Smooth muscle cell of the umbilical artery (primary cell): ENCODE measurements around the gene ZBTB26. TPM values are rescaled to one million over a fixed set of nuclear protein-coding genes. Genes with fewer than 3 reads are reported as not detected.

ENCODE experiments used
- total RNA-seq: library from RNA; depleted of rRNA; stranded (reverse); fragments of >200 nt; gene quantifications from 2 replicates; pipeline ENCODE4 v1.2.3, GENCODE V29; 2014

The ZBTB26 gene, protein sequence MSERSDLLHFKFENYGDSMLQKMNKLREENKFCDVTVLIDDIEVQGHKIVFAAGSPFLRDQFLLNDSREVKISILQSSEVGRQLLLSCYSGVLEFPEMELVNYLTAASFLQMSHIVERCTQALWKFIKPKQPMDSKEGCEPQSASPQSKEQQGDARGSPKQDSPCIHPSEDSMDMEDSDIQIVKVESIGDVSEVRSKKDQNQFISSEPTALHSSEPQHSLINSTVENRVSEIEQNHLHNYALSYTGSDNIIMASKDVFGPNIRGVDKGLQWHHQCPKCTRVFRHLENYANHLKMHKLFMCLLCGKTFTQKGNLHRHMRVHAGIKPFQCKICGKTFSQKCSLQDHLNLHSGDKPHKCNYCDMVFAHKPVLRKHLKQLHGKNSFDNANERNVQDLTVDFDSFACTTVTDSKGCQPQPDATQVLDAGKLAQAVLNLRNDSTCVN
- total RNA-seq, result 4.5 and 5.5 TPM in 2 replicates

DNA sequence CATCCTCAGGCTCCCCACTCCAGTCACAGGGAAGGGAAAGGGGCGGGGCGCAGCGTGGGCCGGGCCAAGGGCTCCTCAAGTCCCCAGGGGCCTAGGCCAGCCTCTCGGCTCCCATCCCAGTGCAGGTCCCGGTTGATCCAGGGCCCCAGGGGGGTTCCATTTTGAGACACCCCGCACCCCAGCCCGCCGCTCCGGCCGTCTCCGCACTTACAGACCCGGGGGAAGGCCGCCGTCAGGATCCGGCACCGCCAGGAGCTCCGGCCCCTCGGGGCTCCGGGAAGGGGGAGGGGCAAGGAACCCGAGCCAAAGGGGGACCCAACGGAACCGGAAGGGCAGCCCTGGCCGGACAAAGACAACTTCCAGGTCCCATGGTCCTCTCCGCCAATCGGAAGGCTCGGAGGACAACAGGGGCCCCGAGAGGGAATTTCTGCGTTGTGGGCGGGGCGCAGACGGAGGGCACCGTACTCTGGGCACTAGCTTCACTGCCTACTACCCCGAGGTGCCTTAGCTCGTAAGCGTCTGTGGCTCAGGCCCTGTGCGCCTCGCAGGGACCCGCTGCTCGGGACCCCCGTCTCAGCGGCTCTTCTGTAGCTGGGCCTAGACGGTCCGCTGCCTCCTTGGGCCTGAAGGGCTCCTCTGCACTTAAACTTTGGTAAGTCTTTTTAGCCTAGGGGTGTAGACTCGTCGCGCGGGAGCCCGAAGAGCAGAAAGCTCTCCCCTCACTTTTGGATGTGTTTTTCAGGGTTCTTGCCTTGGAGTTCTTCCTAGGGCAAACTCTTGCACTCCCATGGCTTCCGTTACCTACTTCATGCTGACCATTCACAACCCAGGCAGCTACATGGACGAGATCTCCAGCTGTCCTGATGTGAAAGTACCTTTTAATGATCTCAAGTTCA is at the start of gene ZBTB26:
TSS of gene ZBTB26 (minus strand) at position 287 of the 896 bp plus-strand sequence. CDS start 11,578 bp downstream, outside the sequence.

DNA sequence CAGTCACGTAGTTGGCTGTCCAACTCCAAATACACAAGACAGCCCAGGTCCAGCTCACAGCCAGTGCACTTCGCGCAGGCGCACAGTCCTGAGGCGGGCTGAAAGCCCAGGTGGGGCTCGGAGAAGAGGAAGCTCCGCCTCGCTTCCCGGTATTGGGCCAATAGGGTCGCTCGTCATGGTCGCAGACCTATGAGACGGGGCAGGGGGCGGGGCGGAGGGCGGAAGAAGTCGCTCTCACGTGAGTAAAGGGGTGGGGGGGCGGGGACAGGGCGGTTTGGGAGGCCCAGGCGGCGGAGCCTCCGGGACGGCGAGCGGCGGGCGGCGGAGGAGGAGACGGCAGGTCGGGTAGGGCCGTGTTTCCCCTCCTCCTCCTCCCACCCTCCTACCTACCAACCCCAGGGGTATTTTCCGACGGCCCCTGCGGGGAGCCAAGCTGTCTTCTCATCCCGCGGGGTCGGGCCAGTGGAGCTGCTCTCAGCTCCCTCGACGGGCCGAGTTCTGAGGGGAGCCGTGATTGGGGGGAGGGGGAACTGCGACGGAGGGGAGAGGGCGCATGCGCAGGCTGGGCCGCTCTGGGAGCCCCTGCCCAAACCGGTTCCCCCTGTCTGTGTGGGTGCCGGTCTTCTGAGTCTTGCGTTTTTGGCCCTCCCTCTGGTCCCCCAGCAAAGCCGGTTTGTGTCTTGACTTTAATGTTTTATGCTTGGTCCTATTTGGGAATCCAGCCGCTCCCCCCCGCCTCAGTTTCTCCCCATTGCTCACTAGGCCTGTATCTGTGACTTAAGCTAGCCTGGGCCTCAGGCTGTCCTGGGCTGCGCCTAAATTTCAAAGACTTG is 9.7 kb upstream of the ZBTB26 start, which contains the start of gene RABGAP1:
TSS of gene RABGAP1 (plus strand) at position 272 of the 833 bp plus-strand sequence. CDS start 16,040 bp downstream, outside the sequence.

DNA sequence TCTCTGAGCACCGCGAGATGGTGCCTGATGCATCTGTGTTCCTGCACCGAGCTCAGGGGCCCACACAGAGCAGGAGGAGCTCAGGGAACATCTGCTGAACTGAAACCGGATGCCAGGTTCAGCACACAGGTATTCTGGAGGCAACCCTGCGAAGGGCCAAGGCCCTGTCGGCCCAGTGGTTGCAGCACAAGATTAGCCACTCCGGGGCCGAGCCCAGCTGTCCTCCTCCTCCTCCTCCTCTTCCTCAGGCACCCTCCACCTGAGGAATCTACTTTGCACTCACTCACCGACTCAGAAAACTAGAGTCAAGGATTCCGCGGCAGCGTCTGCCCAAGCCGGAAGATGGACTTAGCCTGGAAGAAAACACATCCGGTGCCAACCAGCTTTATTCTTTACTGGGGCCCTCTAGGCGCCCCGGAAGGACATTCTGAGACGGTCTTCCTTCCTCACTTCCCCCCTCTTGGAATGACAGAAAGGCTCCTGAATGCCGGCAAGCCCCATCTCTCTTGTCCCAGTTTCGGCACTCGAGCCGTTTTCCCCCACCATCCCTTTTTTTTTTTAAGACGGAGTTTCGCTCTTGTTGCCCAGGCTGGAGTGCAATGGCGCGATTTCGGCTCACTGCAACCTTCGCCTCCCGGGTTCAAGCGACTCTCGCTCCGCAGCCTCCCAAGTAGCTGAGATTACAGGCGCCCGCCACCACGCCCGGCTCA is 18.2 kb downstream of the ZBTB26 start, which contains the start of gene ZBTB6:
TSS of gene ZBTB6 (minus strand) at position 360 of the 710 bp plus-strand sequence. CDS start 1,251 bp downstream, outside the sequence.

DNA sequence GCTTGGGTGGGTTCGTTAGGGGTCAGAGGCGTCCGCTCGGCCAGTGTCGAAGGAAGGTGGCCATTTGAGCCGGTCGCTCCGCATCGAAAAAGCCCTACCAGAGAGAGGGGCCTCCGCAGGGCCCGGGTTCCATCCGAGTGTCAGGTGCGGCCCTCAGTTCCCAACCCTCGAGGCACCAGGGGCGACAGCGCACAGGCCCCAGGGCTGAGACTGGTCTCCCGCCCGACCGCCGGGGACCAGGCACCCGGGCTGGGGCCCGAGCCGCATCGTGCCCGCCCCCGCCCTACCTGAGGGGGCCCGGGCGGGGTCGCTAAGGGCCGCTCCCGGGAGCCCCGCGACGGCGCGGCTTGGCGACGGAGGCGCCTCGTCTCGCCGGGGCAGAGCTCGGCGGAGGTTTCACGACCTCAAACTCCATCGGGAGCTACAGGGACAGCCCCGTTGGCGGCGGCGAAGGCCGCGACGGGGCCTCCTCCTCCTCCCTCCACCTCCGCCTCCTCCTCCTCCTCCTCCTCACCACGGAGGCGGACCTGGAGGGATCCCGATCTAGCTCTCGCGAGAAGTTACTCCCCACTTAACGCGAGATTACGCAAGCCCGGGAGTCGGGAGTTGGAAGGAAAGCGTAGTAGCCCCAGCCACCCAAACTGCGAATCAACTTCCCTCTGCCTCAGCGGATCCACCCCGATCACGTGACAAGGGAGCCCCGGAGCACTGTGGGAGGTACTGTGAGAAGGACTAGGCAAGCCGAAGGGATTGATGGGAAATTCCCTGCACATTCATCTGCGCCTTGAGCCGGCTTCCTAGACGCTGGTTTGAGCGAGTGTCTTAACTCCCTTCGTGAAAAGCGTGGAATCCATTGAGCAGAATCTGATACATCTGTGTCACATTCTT is 26.2 kb downstream of the ZBTB26 start, which contains the start of gene RC3H2:
TSS of gene RC3H2 (minus strand) at position 537 of the 888 bp plus-strand sequence. CDS start 7,850 bp downstream, outside the sequence.

Other genes with a start within 250 kb of the ZBTB26 start
- not detected in 2 replicates for gene OR1L4, start 207.5 kb downstream of the ZBTB26 start, total RNA-seq
- gene OR1L6, start 189.2 kb downstream of the ZBTB26 start, total RNA-seq, result not detected in 2 replicates
- gene OR5C1, start 142.6 kb downstream of the ZBTB26 start, total RNA-seq, result not detected in 2 replicates
- gene OR1K1, start 131.4 kb downstream of the ZBTB26 start, total RNA-seq, result not detected in 2 replicates
- gene PDCL, start 102.9 kb downstream of the ZBTB26 start, total RNA-seq, result 34.7 and 41.0 TPM in 2 replicates
- 46.0 and 70.8 TPM in 2 replicates for gene RC3H2, start 26.2 kb downstream of the ZBTB26 start, total RNA-seq
- 14.1 and 15.4 TPM in 2 replicates for gene ZBTB6, start 18.2 kb downstream of the ZBTB26 start, total RNA-seq
- gene RABGAP1, start 9.5 kb upstream of the ZBTB26 start, total RNA-seq, result 48.2 and 49.0 TPM in 2 replicates
- 0.89 and 0.97 TPM in 2 replicates for gene GPR21, start 102.2 kb upstream of the ZBTB26 start, total RNA-seq